Suppressor macrophage (primary cell): ENCODE data around the gene ZFYVE28.

Experiments used
- DNase-seq, 4 experiments: peaks; one replicate each; pipeline ENCODE4 v3.0.0-alpha.2; 2020 to 2022

The ZFYVE28 gene

DNA sequence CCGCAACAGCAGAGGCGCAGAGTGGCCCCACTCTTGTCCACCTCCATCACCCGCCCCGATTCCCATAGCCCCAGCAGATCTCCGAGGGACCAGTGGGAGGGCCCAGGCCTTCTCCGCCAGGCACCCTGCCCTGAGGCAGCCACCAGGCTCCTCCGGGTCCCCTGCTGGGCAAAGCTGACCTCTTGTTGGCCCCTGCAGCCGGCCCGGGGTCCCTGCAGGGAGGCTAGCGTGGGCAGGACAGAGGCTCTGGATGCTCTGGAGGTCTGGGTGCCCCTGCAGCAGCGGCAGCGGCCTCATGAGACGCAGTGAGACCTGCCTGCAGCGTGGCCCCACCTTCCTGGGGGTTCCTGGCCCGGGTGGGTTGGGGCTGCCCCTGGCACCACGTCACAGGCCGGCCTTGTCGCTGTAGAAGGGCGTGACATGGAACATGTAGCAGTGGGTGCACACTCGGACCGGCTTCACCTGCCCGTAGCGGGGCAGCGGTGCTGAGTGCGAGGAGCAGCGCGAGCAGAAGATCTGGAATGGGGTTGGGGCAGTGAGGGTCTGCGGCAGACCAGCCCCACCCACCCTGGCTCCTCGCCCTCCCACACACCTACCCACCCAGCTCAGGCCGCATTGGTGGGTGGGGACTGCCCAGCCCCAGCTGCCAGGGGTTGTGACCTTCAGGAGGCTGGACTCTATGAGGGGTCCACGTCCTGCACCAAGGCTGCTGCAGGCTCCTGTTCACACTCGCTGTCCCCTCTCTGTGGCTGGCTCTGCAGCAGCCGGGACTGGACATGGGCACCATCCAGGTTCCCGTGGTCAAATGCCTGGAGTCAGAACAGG, 147.9 kb downstream of the ZFYVE28 start:
- DNase-seq: no peak

GRCh38 chr4:2269618-2270163, 148.8 kb downstream of the ZFYVE28 start:
- DNase-seq: no peak

GRCh38 chr4:2269206-2269531, 149.3 kb downstream of the ZFYVE28 start:
- no peak for DNase-seq

- DNase-seq: no peak
These were observed 149.9 kb downstream of the ZFYVE28 start for GRCh38 chr4:2268357-2269205.

DNA sequence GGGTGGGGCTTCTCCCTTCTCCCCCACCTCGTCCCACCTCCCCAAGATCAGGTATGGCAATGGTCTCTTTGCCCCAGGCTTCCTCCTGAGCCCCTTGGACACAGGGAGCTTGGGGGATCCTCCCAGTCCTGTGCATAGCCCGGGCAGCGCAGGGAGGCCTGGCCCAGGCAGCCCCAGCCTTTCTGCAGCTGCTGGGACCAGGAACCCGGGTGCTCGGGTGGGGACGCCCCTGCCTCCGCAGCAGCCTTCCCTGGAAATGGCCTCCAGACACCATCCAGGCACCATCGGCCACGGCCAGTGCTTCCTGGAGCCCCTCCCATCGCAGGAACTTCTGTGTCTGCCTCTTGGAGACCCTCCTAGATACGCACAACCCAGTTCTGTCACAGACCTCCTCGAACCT, 150.6 kb downstream of the ZFYVE28 start:
- no peak for DNase-seq

DNA sequence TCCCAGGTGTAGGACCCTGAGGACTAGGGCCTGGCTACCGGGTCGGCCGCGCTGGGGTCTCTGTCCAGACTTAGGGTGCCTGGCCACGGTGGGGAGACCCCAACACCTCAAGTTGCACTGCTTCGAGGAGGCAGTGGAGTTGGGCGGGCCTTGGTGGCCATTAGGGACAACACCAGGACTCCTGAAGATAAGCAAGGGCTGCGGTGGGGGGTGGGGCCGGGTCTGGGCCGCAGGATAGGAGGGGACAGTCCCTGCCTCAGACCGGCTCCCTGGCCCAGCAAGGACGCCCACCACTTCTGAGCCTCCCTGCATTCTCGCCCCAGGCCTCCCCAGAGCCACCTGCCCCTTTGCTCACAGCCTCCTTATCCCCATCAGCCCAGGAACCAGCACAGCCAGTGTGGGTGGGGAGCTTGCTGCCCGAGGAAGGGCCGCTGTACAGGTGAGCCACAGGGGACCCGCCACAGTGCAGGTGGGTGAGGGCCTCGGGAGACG, 151.1 kb downstream of the ZFYVE28 start:
- DNase-seq: no peak

GRCh38 chr4:2266821-2267220, 151.6 kb downstream of the ZFYVE28 start:
- no peak for DNase-seq

DNA sequence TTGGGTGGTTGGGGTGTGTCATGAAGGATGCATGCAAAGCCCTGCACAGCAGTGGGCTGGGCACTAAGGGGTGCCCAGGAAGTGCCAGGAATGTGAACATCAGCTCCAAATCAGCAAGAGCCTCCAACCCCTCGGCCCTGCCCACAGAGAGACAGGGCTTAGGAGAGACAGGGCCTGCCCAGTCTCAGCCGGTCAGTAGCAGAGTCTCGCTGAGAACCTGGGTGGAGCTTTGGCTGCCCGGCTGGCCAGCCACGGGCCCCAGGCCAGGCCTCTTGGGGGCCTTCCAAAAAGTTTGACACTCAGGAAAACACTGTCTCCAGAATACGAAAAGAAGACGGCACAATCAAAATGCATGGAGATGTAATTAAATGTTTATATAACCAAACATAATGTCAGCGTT, 152.3 kb downstream of the ZFYVE28 start:
- no peak for DNase-seq

DNA sequence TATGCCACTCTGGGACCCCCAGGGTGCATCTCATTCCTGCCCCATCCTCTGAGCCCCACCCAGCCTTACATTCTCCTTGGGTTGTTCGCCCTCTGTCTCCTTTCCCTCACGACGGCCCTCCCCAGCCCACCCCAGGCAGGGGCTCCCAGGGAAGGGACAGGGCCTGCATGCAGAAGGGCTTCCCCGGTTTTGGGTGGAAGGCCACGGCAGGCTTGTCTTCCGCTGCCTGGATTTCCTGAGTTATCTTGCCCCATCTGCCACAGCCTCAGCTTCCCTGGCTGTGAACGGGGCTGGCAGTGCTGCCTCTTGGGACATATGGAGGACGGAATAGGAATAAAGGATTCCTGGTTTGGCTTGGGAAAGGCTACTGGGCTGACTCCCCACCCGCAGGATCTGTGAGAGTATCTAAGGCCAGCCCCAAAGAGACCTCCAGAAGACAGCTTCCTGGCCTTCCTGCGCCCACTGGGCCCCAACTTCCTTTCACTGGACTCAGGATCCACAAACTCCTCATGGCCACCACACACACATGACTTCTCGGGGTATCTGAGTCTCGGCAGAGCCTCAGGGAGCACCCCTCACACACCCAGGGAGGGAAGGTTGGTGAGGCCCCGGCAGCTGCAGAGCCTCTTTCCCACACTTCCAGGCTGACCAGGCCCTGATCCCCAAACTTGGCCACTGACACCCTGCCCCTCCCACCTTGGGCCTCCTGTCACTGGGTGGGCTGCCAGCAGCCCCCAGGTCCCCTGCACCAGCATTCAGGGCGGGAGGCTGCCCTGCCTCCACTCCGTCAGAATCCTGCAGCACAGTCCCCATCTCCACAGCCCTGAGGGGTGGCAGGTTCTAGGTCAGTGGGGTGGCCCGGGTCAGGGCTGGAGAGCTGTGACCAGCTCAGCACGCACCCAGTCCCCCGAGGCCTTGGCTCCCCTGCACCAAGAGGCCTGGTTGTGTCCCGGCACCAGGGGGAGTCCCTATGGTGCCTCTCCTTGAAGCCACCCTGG, 153.0 kb downstream of the ZFYVE28 start:
- no peak for DNase-seq

DNA sequence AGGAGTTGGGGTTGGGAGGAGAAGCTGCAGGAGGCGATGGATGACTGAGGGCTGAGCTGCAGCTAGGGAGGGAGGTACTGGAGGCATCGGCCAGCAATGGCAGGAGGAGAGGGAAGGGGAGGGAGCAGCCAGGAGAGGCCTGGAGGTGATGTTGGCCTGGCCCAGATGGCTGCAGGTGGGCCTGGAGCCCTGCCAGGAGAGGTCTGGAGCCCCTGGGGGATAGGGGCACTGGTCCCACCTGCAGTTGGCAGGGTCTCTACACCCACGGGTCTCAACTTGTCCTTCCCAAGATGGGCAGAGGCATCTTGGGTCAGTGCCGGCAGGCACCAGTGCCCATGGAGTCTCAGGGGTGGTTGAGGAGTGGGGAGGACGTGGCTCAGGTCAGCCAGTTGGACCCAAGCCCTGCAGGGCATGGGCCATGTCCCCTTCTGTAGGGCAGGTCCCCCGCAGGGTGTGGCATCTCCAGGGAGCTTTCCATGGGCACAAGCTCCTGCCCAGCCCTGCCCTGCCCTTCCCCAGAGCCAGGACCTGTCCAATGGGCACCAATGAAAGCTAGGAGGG, 153.9 kb downstream of the ZFYVE28 start:
- DNase-seq: no peak

GRCh38 chr4:2263926-2264321, 154.5 kb downstream of the ZFYVE28 start:
- no peak for DNase-seq

- no peak for DNase-seq
These were observed 155.5 kb downstream of the ZFYVE28 start for GRCh38 chr4:2262944-2263250.

GRCh38 chr4:2262145-2262943, 156.1 kb downstream of the ZFYVE28 start:
- DNase-seq: peak; percentile 100

GRCh38 chr4:2261853-2262144, 156.6 kb downstream of the ZFYVE28 start, which contains the start of gene MXD4:
TSS of gene MXD4 (minus strand) at chr4:2262109. CDS start at chr4:2261980, 129 bp downstream.
- no peak for DNase-seq

DNA sequence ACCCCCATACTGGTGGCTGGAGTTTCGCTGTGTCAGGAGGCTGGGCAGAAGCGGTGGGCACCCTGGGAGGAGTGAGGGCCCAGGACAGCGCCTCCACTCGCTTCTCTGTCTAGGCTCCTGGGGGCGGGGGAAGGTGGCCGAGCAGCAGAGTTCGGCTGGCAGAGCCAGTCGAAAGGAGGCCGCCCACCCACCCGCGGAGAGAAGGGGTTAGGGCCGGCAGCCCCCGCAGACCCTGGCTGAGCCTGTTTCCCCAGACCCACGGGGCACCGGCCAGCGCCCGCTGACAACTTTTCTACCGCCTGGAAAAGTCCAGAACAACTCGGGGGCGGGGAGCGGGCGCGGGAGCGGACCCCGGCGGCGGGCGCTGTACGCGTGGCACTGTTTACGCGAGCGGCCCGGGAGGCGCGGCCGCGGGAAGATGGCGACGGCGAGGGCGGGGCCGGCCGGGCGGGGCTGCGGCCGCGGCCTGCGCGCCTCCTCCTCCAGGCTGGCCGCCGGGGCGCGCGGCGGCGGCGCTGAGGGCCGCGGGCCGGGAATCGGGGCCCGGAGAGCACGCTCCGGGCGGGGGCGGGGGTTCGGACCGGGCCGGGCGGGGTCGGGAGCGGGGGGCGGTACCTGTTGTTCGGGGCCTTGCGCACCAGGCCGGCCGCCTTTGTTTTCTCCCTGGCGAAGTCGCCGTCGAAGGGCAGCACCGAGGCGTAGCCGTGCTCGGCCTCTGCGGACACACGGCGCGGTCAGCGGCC, 157.2 kb downstream of the ZFYVE28 start:
- DNase-seq: peak; percentile 64 to 89 (median 75)

GRCh38 chr4:2260344-2261109, 157.9 kb downstream of the ZFYVE28 start:
- DNase-seq: no peak

- no peak for DNase-seq
These were observed 158.7 kb downstream of the ZFYVE28 start for GRCh38 chr4:2259541-2260343.

DNA sequence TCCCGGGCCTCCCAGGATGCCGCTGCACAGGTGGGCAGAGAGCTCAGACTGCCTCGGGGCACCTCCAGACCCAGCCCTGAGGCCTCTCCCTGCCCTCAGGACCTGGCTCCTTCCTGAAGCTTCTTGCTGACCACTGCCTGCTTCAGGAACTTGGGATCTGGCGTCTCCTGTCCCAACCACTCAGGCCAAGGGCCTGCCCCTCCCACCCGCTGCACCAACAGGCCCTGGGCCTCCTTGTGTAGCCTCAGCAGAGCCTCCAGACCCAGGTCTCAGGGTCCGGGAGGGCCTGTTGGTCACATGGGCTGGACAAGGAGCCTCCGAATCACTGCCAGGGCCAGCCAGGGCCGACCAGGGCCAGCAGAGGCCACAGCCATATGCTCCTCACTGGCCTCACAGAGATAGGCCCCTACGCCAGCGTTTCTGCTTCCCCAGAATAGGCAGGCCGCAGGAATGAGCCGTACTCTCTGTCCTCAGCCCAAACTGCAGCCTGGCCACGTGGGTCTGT, 159.4 kb downstream of the ZFYVE28 start:
- DNase-seq: no peak
